Measurements from ENCODE around the gene SPAAR.
"Not testable (repeated sequence)": the region's sequence is repeated elsewhere in the genome, so short reads cannot be mapped to it uniquely, and the experiment has no call there.

SPAAR gene

GRCh38 chr9:35910613-35911359, 1.5 kb downstream of the SPAAR start:
- Histone ChIP-seq H3K4me1 (ENCODE audit: insufficient read depth, low read length) (peaks cover 20% of the 10 kb centered on the region), H4K20me1 (ENCODE audit: insufficient read depth, low read length) (no peaks in the 10 kb centered on the region), H2AFZ (ENCODE audit: low read depth, low read length) (peak overlapping the region; percentile 67), H3K9me3 (ENCODE audit: insufficient read depth, low read length, severe bottlenecking) (no peaks in the 10 kb centered on the region), H3K27me3 (ENCODE audit: insufficient read depth, low read length, poor library complexity) (no peaks in the 10 kb centered on the region), H3K36me3 (ENCODE audit: insufficient read depth, low read length) (no peaks in the 10 kb centered on the region), H3K9ac (ENCODE audit: low read depth, low read length) (no peak overlapping the region), H3K4me3 (ENCODE audit: low read depth in 1 of 2, low read length in 2 of 2) (no peak overlapping the region), H3K27ac (ENCODE audit: low read length) (peak overlapping the region; percentile 70), H3K79me2 (ENCODE audit: insufficient read depth, low read length) (no peaks in the 10 kb centered on the region), H3K4me2 (ENCODE audit: insufficient read depth, low read length) (no peak overlapping the region)
- TF ChIP-seq EZH2 (IDR thresholded peaks at IDR 0.05; ENCODE audit: borderline replicate concordance, low read depth, low read length, severe bottlenecking) (no peak), CTCF (IDR thresholded peaks at IDR 0.05; ENCODE audit: borderline replicate concordance, extremely low read depth, low read length, poor library complexity, severe bottlenecking) (peak; percentile 59)
- DNase-seq (peak; percentile 53), ATAC-seq (ENCODE audit: insufficient read depth, low read depth) (peak; percentile 76)

- H3K36me3 ChIP-seq (ENCODE audit: insufficient read depth, low read length), result no peaks in the 10 kb centered on the region
- no peak overlapping the region for H3K27ac ChIP-seq (ENCODE audit: low read length)
- H3K27me3 ChIP-seq (ENCODE audit: insufficient read depth, low read length, poor library complexity), result no peaks in the 10 kb centered on the region
- H3K4me3 ChIP-seq (ENCODE audit: low read depth in 1 of 2, low read length in 2 of 2), result no peak overlapping the region
- H3K4me1 ChIP-seq (ENCODE audit: insufficient read depth, low read length), result peaks cover 20% of the 10 kb centered on the region
- no peaks in the 10 kb centered on the region for H3K79me2 ChIP-seq (ENCODE audit: insufficient read depth, low read length)
- no peak overlapping the region for H2AFZ ChIP-seq (ENCODE audit: low read depth, low read length)
- ATAC-seq (ENCODE audit: insufficient read depth, low read depth) (no peak), DNase-seq (no peak)
- H3K4me2 ChIP-seq (ENCODE audit: insufficient read depth, low read length), result no peak overlapping the region
- no peak overlapping the region for H3K9ac ChIP-seq (ENCODE audit: low read depth, low read length)
- H3K9me3 ChIP-seq (ENCODE audit: insufficient read depth, low read length, severe bottlenecking), result no peaks in the 10 kb centered on the region
- TF ChIP-seq EZH2 (IDR thresholded peaks at IDR 0.05; ENCODE audit: borderline replicate concordance, low read depth, low read length, severe bottlenecking) (no peak), CTCF (IDR thresholded peaks at IDR 0.05; ENCODE audit: borderline replicate concordance, extremely low read depth, low read length, poor library complexity, severe bottlenecking) (no peak)
- no peaks in the 10 kb centered on the region for H4K20me1 ChIP-seq (ENCODE audit: insufficient read depth, low read length)
Observed at GRCh38 chr9:35911690-35912089, 2.4 kb downstream of the SPAAR start.

- peaks cover 20% of the 10 kb centered on the region for H3K4me1 ChIP-seq (ENCODE audit: insufficient read depth, low read length)
- no peaks in the 10 kb centered on the region for H3K36me3 ChIP-seq (ENCODE audit: insufficient read depth, low read length)
- ATAC-seq (ENCODE audit: insufficient read depth, low read depth) (no peak), DNase-seq (no peak)
- no peaks in the 10 kb centered on the region for H3K79me2 ChIP-seq (ENCODE audit: insufficient read depth, low read length)
- H3K9me3 ChIP-seq (ENCODE audit: insufficient read depth, low read length, severe bottlenecking), result no peaks in the 10 kb centered on the region
- no peaks in the 10 kb centered on the region for H4K20me1 ChIP-seq (ENCODE audit: insufficient read depth, low read length)
- no peak for TF ChIP-seq EZH2 (IDR thresholded peaks at IDR 0.05; ENCODE audit: borderline replicate concordance, low read depth, low read length, severe bottlenecking)
- no peak for TF ChIP-seq CTCF (IDR thresholded peaks at IDR 0.05; ENCODE audit: borderline replicate concordance, extremely low read depth, low read length, poor library complexity, severe bottlenecking)
- no peak overlapping the region for H2AFZ ChIP-seq (ENCODE audit: low read depth, low read length)
- no peak overlapping the region for H3K9ac ChIP-seq (ENCODE audit: low read depth, low read length)
- H3K27me3 ChIP-seq (ENCODE audit: insufficient read depth, low read length, poor library complexity), result no peaks in the 10 kb centered on the region
- no peak overlapping the region for H3K4me3 ChIP-seq (ENCODE audit: low read depth in 1 of 2, low read length in 2 of 2)
- H3K4me2 ChIP-seq (ENCODE audit: insufficient read depth, low read length), result no peak overlapping the region
- no peak overlapping the region for H3K27ac ChIP-seq (ENCODE audit: low read length)
Observed at GRCh38 chr9:35912791-35913400, 3.6 kb downstream of the SPAAR start.

GRCh38 chr9:35913429-35913828, 4.1 kb downstream of the SPAAR start:
- H3K4me1 ChIP-seq (ENCODE audit: insufficient read depth, low read length), result peaks cover 20% of the 10 kb centered on the region
- not testable (repeated sequence) for DNase-seq; H3K36me3 ChIP-seq (ENCODE audit: insufficient read depth, low read length); H3K27me3 ChIP-seq (ENCODE audit: insufficient read depth, low read length, poor library complexity); H4K20me1 ChIP-seq (ENCODE audit: insufficient read depth, low read length); H3K4me3 ChIP-seq (ENCODE audit: low read depth in 1 of 2, low read length in 2 of 2); ATAC-seq (ENCODE audit: insufficient read depth, low read depth); H3K4me2 ChIP-seq (ENCODE audit: insufficient read depth, low read length); H2AFZ ChIP-seq (ENCODE audit: low read depth, low read length); H3K9me3 ChIP-seq (ENCODE audit: insufficient read depth, low read length, severe bottlenecking); H3K27ac ChIP-seq (ENCODE audit: low read length); H3K9ac ChIP-seq (ENCODE audit: low read depth, low read length); H3K79me2 ChIP-seq (ENCODE audit: insufficient read depth, low read length)
